NCI-H69 (cell line): ENCODE measurements around the gene DLX6.
A peak's percentile ranks its signal among the peaks of the same experiment; 100 is the strongest.

Experiments
- DNase-seq: peaks from one replicate; lab custom pipeline; 2025; lab: John Stamatoyannopoulos, UW

Gene DLX6

GRCh38 chr7:96996111-96996957 is 9.0 kb upstream of the DLX6 start:
- DNase-seq = no peak

DNA sequence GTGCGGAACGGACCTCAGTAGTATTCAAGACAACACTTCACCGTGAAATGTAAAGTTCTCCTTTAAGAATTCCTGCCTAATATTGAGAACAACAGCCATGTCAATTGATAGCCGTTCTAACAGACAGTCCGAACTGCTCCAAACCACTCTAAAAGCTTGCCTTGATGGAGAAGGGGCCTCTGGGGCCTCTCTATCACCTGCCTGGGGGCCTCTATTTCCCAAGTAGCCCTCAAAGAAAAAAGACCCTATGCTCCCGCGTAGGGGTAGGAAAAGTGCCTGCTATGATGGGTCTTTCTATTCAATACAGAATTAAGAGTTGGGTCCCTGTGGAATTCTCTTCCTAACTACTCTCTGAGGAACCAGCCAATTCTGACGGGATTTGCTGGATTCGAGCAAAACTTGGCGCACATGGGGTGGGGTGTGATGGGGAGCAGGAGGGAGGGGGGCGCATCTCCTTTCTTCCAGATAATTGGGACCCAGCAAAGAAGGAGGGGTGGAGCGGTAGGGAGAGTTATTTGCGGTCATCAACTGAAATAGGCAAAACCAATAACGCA is 8.3 kb upstream of the DLX6 start:
- DNase-seq = no peak

DNA sequence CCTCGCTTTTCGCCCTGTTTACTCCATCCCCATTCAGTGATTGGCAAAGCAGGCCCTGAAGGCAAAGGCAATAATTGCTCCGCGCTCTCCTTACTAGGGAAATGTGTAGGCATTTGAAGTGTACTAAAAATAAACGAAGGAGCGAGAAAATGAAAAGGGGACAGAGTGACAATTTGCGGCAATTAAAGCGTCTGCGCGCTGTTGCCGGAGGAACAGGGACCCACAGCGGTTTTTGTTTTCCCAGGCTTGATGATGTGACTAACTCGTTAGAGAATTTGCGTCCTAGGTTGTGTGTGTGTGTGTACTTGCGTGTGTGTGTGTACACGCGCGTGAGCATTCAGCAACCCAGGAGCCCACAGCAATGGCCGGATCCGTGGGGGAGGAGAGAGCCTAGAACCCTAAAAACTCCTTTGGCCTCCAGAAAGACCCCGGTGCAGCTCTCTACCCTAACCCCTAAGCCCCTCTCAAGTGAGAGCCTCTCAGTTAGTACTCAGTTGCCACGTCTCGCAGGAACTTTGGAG is 7.8 kb upstream of the DLX6 start:
- no peak for DNase-seq

DNA sequence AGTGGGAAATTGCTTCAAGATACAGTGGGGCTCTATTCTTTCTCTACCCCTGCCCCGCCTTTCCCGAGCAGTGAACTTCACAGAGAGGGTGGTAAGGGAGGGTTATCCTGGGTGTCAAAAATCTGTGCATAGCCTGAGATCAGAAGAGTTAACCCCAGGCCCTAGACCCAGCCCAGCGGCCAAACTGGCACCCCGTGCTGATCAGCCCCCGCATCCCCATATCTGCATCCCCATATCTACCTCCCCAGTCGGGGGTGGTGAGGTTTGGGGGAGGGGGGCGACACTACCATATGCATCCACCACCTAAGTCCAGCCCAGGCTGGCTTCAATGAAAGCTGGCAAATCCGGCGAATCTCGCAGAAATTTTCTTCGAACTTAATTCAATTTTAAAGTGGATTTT is 7.0 kb upstream of the DLX6 start:
- DNase-seq = no peak

GRCh38 chr7:96998744-96999143 is 6.6 kb upstream of the DLX6 start:
- DNase-seq = no peak

DNA sequence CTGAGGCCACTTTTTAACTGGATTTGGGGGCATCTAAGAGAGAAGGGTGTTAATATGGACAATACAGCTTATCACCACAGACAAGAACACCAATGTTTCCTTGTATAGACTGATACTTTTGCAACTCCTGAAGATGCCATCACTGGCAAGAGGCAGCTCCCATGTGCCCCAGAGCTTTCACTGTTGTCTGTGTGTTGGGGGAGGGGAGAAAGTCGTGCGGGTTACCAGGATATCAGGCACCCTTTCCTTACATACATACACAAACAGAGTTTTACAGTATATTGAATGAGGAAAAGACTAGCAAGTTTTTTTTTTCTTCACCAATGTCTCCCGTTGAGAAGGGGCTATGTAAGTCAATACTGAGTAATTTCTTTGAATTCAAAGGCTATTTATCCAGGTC is 4.1 kb upstream of the DLX6 start:
- DNase-seq = no peak

DNA sequence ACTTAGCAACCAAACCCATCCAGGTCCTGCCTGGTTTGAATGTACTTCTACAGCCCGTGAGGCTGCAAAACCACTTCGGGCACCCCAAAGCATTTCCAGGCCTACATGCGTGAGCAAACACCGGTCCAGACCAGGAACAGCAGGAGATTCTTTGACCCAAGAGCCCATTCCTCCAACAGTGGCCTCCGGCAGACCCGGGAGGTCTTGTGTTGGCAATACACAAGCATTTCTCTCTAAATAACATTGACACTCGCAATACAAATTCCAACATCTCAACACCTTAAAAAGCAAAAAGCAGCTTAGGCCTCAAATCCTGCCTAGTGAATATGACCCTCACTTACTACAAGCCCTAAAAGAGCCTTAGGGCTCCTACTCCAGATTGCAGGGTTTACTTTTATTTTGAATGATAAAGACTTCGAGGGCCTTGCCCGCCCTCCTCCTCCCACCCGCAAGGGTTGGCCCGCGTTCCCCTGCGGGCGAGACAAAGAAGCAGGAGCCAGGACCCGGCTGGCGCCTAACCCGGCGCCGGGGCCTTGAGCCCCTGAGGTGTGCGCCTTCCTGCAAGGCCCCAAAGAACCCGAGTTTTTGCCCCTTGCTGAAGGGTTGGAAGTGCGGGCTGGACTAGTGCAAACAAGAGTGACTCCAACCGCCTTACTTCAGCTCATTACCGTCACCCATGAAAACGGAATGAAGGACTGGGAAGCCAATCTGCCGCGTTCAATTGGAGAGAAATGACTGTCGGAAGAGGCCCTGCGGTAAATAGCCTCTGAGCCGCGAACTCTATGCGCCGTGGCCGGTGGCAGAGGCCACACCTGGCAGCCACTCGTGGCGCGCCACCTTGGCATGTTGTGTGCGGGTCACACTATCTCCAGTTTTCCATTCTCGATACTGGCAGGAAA is 3.4 kb upstream of the DLX6 start:
- no peak for DNase-seq

DNA sequence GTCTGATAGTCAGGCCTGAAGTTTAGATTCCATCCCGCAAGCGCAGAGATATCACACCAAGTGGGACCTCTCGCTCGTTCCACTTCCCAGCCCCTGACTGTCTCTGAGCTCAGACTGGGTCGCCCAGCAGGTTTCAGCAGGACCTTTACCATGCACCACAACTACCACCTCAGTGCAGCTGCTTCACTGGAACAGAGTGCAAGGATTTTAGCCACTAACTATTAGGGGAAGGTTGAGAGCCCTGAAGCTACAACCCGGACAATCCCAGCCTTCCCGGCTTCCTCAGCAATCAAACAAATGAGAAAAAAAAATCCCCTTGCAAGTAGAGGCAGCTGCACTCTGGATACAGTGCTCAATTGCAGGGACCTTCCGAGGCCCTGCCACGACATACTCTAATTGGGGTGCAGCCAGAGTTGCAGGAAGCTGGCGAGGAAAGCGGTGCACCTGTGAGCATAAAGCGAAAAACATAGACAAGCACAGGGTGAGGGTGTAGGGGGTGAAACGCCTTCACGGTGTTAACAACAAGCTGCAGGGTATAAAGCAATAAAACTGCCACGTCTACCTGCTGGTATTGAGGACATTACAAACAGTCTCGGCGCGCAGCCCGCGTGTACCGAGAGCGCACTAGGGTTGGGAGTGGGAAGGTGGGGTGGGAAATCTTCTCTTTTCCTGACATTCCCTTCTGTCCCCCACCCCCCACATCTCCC is 2.6 kb upstream of the DLX6 start:
- no peak for DNase-seq

DNA sequence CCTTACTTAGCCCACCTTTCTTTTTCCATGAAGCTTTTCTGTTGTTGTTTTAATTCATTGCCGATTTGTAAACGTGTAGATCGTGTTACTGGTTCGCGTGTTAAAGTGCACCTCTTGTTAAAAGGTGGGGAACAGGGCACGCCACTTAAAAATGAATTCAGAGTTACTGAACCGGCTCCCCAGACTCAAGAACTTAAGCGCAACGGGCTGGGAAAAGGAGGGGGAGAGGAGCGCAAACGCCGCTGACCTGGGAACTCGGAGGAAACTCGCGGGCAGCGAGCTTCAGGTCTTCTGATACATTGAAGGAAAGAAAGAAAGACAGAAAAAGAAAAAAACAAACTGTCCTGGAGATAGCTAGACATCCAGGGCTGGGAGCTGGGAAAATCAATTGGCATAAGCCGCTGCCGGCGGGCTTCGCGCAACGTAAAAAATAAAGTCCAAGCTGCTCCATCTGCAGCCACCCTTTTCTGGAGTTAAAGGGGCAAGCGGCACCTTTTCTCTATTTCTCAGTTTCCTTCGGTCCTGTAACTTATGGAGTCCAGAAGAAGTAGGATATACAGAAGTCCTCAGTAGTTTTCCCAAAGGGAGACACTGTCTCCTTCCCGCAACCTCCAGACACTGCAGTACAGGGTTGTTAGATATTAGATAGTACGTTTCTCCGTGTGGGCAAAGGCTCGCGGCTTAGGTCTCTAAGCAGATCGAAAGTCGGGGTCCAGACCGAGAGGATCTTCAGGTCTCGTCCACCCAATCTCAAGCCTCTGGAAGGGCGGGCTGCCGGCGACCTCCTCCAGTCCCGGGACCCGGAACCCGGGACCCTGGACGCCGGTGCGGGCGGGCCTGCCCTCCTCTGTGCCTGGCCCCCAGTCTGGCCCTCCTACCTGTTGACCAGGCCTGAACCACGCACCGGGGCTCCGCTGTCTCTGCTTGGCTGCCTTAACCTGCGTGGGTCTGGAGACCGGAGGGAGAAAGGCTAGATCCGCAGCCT is 1.8 kb upstream of the DLX6 start:
- no peak for DNase-seq

GRCh38 chr7:97004247-97005182 is 838 bp upstream of the DLX6 start:
- DNase-seq = peak; percentile 99

DNA sequence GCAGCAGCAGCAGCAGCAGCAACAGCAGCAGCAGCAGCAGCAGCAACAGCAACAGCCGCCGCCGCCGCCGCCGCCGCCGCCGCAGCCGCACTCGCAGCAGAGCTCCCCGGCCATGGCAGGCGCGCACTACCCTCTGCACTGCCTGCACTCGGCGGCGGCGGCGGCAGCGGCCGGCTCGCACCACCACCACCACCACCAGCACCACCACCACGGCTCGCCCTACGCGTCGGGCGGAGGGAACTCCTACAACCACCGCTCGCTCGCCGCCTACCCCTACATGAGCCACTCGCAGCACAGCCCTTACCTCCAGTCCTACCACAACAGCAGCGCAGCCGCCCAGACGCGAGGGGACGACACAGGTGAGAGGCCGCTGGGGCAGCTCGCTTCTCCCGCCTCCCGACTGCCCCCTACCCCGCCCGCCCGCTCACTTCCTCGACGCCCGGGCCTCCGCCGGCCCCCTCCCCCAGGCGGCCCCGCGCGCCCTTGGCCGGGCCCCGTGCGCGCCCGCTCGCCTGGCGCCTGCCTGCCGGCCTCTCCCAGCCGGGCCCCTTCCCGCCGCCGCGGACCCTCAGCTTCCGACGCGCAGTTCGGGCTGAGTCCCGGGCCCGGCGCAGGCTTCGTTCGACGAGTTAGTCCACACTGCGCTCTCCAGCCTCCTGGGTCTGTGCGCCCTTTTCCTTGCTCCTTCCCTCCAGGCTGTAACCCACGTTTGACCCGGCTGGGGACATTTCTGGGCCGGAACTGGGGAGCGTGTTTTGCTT is 882 bp downstream of the DLX6 start:
- no peak for DNase-seq

- DNase-seq = no peak
These were observed 1.6 kb downstream of the DLX6 start for GRCh38 chr7:97006816-97007582.

DNA sequence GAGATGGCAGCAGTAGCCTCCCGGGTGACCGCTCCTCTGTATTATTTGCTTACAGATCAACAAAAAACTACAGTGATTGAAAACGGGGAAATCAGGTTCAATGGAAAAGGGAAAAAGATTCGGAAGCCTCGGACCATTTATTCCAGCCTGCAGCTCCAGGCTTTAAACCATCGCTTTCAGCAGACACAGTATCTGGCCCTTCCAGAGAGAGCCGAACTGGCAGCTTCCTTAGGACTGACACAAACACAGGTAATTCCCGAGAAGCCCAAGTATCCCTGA is 2.2 kb downstream of the DLX6 start:
- no peak for DNase-seq

DNA sequence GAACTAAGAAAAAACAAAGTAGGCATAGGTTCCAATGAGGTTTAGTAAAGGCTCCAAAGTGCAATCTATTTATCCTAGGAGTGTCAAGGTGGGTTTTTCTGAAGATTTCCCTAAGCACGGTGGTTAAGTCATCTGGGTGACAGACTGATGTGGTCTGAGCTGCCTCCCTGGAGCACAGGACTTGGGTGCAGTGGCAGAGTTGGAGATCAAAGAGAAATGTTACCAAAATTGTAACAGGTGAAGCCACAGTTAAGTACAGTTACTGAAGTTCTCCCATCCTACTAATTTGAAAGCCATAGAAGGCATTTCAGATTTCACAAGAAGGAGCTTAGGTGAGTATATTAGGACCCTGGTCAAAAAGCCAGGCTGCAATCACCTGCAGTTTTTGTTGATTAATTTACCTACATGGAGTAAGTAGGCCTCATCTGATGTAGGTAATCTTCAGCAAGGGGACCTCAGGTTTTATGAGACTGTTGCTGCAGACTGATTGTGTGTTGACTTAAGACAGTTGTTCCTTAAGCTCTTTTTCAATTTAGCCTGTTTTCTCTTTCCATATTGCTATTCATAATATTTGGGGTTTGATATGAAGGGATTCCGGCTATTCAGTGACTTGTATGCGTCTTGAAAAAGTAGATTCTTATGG is 3.0 kb downstream of the DLX6 start:
- DNase-seq = no peak

DNA sequence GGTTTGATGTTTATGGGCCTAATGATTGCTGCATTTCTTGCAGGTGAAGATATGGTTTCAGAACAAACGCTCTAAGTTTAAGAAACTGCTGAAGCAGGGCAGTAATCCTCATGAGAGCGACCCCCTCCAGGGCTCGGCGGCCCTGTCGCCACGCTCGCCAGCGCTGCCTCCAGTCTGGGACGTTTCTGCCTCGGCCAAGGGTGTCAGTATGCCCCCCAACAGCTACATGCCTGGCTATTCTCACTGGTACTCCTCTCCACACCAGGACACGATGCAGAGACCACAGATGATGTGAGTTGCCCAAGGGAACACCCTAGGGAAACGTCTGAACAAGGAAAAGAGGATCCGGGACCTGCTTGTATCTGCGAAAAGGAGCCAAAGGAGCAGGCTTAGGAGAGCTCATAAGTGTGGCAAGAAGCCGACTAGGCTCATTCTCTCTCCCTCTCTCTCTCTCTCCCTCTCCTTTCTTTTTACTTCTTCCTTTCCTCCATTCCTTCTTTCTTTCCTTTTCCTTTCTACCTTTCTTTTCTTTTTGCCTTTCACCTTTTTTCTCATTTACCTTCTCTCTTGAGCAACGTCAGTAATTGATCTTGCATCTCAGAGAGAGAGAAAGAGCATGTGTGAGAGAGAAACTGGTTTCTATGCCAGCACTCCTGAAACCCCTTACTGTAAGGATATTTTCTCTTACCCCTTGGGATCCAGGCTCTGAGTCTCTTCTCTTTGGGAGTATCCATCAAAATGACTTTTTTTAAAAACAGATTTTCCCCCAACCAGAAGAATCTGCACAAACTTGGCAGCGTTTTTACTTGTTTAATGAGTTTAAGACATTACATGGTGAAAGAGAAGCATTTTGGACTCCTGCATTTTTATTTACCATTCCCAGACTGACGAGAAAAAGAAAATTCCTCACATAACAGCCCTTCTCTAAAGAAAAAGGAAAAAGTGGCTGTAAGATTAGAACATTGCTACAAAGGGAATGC is 4.7 kb downstream of the DLX6 start:
- no peak for DNase-seq

GRCh38 chr7:97011104-97011503 is 5.8 kb downstream of the DLX6 start:
- no peak for DNase-seq
